Transverse colon (tissue), 4 donors: ENCODE measurements around the gene TMEM164.

Source experiments
- CTCF ChIP-seq, 5 experiments: fragments of 200-600 bp in 3 of 5; fragments of 450-650 bp in 2 of 5; sonication (generic) in 3 of 5; IDR thresholded peaks; 1 replicate in 2 of 5; 2 replicates in 3 of 5; pipeline ENCODE4 v1.5.1; 2016 to 2017; ENCODE audit warnings: antibody characterized with exemption in 5 of 5, inconsistent platforms in 3 of 5, mild to moderate bottlenecking in 2 of 5, moderate library complexity in 1 of 5
- POLR2AphosphoS5 ChIP-seq, 3 donors: sonication (generic); formaldehyde crosslinking; IDR thresholded peaks; one replicate each; pipeline ENCODE4 v1.6.1; 2016; ENCODE audit warnings: antibody characterized with exemption in 3 of 3

- TF ChIP-seq POLR2AphosphoS5 (IDR thresholded peaks at IDR 0.05), result no peak
- TF ChIP-seq CTCF (IDR thresholded peaks at IDR 0.05), result no peak
These were observed 47.5 kb downstream of the TMEM164 start for GRCh38 chrX:110050386-110050785.
